OCI-LY7 (cell line): Measurements from ENCODE around the gene GNS.

Experiments used
- CTCF ChIP-seq: fragments of 200-600 bp; sonication (generic); conservative IDR thresholded peaks from 2 replicates; pipeline ENCODE4 v1.5.1; 2014; ENCODE audit warnings: mild to moderate bottlenecking, antibody characterized with exemption, low read length, moderate library complexity, mixed read lengths
- EZH2phosphoT487 ChIP-seq: fragments of 200-600 bp; sonication (generic); IDR thresholded peaks from 2 replicates; pipeline ENCODE4 v1.6.1; 2018; ENCODE audit warnings: low read depth, borderline replicate concordance, mild to moderate bottlenecking, mixed run types, antibody characterized with exemption, low read length, moderate library complexity, mixed read lengths

GRCh38 chr12:64731683-64732082 lies 27.5 kb downstream of the GNS start:
- TF ChIP-seq CTCF (no peak), EZH2phosphoT487 (no peak)
